GM12878 (cell line): ENCODE measurements around the gene ADAM19.

Experiments used
- POLR2A ChIP-seq: IDR thresholded peaks from 2 replicates; pipeline ENCODE4 v1.6.1; 2011; ENCODE audit warnings: low read depth, mild to moderate bottlenecking, low read length
- TF ChIP-seq, protein P1 (sequence below): IDR thresholded peaks from 2 replicates; pipeline ENCODE4 v1.6.1; 2012; ENCODE audit warnings: mild to moderate bottlenecking, low read depth, low read length
- TF ChIP-seq, protein P2 (sequence below): IDR thresholded peaks from 2 replicates; pipeline ENCODE4 v1.6.1; 2012; ENCODE audit warnings: low read depth, low read length, improper control_type of control experiment

DNA sequence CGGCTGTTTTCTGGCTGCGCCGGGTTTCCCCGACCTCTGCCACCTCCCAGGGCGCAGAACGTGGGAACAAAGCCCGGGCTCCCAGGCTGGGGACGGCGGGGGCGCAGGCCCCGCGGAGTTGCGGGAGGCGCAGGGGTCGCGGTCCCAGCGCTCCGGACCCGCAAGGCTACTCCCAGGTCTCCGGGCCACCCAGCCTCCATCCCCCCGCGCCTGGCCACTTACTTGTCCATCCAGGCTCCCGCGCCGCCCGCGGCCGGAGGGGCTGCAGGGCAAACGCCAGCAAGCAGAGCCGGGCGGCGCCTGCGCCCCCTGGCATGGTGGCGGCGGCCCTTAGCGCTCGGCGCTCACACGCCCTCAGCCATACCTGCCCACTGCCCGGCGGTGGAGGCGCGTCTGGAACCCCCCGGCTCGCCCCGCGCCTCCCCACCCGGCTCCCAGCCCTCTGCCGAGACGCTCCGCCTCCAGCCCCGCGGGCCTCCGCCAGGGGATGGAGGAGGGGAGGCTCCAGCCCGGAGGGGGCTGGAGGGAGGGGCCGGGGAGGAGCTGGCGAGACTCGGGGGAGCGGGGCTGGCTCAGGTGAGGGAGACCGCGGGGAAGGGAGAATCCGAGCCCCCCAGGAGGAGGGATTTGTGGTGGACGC is at the start of gene ADAM19:
- TF ChIP-seq, protein P1, sequence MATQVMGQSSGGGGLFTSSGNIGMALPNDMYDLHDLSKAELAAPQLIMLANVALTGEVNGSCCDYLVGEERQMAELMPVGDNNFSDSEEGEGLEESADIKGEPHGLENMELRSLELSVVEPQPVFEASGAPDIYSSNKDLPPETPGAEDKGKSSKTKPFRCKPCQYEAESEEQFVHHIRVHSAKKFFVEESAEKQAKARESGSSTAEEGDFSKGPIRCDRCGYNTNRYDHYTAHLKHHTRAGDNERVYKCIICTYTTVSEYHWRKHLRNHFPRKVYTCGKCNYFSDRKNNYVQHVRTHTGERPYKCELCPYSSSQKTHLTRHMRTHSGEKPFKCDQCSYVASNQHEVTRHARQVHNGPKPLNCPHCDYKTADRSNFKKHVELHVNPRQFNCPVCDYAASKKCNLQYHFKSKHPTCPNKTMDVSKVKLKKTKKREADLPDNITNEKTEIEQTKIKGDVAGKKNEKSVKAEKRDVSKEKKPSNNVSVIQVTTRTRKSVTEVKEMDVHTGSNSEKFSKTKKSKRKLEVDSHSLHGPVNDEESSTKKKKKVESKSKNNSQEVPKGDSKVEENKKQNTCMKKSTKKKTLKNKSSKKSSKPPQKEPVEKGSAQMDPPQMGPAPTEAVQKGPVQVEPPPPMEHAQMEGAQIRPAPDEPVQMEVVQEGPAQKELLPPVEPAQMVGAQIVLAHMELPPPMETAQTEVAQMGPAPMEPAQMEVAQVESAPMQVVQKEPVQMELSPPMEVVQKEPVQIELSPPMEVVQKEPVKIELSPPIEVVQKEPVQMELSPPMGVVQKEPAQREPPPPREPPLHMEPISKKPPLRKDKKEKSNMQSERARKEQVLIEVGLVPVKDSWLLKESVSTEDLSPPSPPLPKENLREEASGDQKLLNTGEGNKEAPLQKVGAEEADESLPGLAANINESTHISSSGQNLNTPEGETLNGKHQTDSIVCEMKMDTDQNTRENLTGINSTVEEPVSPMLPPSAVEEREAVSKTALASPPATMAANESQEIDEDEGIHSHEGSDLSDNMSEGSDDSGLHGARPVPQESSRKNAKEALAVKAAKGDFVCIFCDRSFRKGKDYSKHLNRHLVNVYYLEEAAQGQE = no peak
- peak; percentile 79 for TF ChIP-seq POLR2A
- TF ChIP-seq, protein P2, sequence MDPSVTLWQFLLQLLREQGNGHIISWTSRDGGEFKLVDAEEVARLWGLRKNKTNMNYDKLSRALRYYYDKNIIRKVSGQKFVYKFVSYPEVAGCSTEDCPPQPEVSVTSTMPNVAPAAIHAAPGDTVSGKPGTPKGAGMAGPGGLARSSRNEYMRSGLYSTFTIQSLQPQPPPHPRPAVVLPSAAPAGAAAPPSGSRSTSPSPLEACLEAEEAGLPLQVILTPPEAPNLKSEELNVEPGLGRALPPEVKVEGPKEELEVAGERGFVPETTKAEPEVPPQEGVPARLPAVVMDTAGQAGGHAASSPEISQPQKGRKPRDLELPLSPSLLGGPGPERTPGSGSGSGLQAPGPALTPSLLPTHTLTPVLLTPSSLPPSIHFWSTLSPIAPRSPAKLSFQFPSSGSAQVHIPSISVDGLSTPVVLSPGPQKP = no peak
